ENCODE measurements around the gene DSG2.

The DSG2 gene

DNA sequence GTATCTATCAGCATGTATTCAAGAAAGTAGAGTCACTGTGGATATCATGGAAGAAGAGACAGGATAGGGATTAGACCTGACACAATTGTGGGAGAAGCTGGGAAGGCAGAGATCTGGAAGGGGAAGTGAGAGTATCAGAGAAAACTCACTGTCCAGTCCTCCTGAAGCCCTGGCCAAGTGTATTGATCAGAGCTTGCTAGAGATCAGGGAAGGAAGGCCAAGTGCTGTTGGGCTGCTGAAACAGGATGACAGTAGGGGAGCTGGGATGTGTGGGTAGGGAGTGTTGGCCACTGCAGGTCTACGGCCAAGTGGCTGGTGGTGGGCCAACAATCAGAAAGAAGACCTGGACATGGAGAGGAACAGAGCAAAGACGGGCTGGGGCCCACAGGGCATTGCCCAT, 67.4 kb downstream of the DSG2 start:
- no peak for TF ChIP-seq FOXP2 (optimal IDR thresholded peaks at IDR 0.05; ENCODE audit: borderline replicate concordance, extremely low read depth, extremely low read length, insufficient read depth)
- no peak for TF ChIP-seq SIN3A (IDR thresholded peaks at IDR 0.05; ENCODE audit: borderline replicate concordance, insufficient read depth, low read length)
- TF ChIP-seq, protein P1, sequence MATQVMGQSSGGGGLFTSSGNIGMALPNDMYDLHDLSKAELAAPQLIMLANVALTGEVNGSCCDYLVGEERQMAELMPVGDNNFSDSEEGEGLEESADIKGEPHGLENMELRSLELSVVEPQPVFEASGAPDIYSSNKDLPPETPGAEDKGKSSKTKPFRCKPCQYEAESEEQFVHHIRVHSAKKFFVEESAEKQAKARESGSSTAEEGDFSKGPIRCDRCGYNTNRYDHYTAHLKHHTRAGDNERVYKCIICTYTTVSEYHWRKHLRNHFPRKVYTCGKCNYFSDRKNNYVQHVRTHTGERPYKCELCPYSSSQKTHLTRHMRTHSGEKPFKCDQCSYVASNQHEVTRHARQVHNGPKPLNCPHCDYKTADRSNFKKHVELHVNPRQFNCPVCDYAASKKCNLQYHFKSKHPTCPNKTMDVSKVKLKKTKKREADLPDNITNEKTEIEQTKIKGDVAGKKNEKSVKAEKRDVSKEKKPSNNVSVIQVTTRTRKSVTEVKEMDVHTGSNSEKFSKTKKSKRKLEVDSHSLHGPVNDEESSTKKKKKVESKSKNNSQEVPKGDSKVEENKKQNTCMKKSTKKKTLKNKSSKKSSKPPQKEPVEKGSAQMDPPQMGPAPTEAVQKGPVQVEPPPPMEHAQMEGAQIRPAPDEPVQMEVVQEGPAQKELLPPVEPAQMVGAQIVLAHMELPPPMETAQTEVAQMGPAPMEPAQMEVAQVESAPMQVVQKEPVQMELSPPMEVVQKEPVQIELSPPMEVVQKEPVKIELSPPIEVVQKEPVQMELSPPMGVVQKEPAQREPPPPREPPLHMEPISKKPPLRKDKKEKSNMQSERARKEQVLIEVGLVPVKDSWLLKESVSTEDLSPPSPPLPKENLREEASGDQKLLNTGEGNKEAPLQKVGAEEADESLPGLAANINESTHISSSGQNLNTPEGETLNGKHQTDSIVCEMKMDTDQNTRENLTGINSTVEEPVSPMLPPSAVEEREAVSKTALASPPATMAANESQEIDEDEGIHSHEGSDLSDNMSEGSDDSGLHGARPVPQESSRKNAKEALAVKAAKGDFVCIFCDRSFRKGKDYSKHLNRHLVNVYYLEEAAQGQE (IDR thresholded peaks at IDR 0.05; ENCODE audit: insufficient read depth in 1 of 2, low read depth in 2 of 2, low read length in 2 of 2), result no peak
- no peak for TF ChIP-seq POLR2AphosphoS5 (IDR thresholded peaks at IDR 0.05; ENCODE audit: low read depth, low read length)
- no peak for TF ChIP-seq TAF1 (IDR thresholded peaks at IDR 0.05; ENCODE audit: borderline replicate concordance, insufficient read depth, low read length)

DNA sequence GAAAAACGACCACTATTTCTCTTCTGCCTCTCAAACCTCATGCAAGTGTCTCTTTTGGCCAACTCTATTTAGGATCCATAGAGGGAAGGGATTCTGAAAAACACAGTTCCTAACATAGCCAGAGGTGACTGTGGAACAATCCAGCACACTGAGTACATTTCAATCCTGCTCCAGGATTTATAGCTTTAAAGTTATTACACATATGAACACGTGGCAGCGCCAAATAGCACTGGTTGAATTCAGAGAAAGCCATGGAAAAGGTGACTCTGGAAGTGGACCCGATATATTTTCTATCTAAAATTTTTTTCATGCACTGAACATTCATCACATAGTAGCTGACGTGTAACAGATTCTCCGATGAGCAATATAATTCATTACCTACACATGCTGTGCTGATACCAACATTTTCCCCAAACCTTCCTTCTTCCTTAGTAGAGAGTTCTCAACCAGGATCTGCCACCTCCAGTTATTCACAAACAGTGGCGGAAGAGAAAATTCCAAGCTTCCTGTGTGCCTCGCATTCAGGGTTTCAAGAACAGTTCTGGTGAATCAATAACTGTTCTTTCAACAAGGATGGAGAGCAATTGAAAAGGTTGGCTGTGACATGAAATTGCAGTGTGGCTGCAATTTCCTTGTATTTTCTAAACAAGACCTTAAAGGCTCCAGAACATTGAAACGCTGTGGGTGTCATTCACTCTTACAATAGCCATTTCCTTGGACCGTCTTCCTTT, 68.0 kb downstream of the DSG2 start:
- no peak for TF ChIP-seq POLR2AphosphoS5 (IDR thresholded peaks at IDR 0.05; ENCODE audit: low read depth, low read length)
- TF ChIP-seq SIN3A (IDR thresholded peaks at IDR 0.05; ENCODE audit: borderline replicate concordance, insufficient read depth, low read length), result no peak
- TF ChIP-seq, protein P1 (IDR thresholded peaks at IDR 0.05; ENCODE audit: insufficient read depth in 1 of 2, low read depth in 2 of 2, low read length in 2 of 2), result no peak
- no peak for TF ChIP-seq FOXP2 (optimal IDR thresholded peaks at IDR 0.05; ENCODE audit: borderline replicate concordance, extremely low read depth, extremely low read length, insufficient read depth)
- no peak for TF ChIP-seq TAF1 (IDR thresholded peaks at IDR 0.05; ENCODE audit: borderline replicate concordance, insufficient read depth, low read length)

DNA sequence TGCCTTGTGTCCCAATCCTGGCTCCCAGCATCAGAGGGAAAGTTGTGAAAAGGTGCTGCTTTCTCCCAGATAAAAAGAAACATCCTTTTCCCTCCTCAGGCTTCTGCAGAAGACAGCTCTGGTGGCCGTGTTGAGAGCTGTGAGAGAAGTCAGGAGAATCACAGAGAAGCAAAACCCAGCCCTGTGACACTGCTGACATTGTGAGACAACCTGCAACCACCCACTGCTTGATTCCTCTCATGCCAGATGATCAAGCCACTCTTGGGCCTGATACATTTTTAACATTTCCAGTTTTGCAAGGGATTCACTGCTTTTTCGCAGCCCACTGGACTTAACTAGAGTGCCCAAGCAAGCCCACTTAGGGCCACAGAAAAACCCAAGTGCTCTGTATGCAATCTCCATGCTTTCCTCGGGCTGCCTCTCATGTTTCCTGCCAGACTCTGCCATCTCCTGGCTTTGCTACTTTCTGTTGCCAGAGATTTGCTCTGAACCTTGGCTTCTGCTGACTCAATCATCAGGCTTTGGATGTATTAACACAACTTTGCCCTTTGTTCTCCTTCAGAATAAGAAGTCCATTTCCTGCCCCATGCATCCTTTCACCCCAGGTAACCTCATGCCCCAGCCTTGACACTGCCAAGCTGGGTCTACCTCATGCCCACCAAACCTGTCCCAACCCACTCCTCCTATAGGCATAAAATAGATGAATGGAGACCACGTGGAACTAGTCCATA, 68.8 kb downstream of the DSG2 start:
- TF ChIP-seq POLR2AphosphoS5 (IDR thresholded peaks at IDR 0.05; ENCODE audit: low read depth, low read length), result no peak
- TF ChIP-seq SIN3A (IDR thresholded peaks at IDR 0.05; ENCODE audit: borderline replicate concordance, insufficient read depth, low read length), result no peak
- TF ChIP-seq TAF1 (IDR thresholded peaks at IDR 0.05; ENCODE audit: borderline replicate concordance, insufficient read depth, low read length), result no peak
- no peak for TF ChIP-seq FOXP2 (optimal IDR thresholded peaks at IDR 0.05; ENCODE audit: borderline replicate concordance, extremely low read depth, extremely low read length, insufficient read depth)
- TF ChIP-seq, protein P1 (IDR thresholded peaks at IDR 0.05; ENCODE audit: insufficient read depth in 1 of 2, low read depth in 2 of 2, low read length in 2 of 2), result no peak

DNA sequence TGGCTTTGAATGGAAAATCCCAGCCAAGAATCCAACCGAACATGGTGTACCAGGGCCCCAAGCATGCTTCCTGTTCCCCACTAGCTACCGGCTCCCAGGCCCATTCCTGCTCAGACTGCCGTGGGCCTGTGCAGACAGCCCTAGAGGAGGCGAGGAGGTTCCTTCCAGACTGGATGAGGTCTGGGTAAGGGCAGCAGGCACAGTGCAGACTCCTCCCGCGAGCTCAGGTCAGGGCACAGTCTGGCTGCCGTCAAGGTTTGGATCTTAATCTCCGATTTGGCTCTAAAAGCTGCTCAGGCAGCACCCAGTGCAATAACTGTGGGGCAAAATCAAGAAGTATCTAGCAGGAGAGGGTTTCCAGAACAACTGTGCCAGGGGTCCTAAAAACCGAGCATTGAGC, 74.4 kb downstream of the DSG2 start:
- TF ChIP-seq SIN3A (IDR thresholded peaks at IDR 0.05; ENCODE audit: borderline replicate concordance, insufficient read depth, low read length) (no peak), TAF1 (IDR thresholded peaks at IDR 0.05; ENCODE audit: borderline replicate concordance, insufficient read depth, low read length) (no peak), FOXP2 (optimal IDR thresholded peaks at IDR 0.05; ENCODE audit: borderline replicate concordance, extremely low read depth, extremely low read length, insufficient read depth) (no peak), POLR2AphosphoS5 (IDR thresholded peaks at IDR 0.05; ENCODE audit: low read depth, low read length) (no peak)
- TF ChIP-seq, protein P1 (IDR thresholded peaks at IDR 0.05; ENCODE audit: insufficient read depth in 1 of 2, low read depth in 2 of 2, low read length in 2 of 2), result no peak
